Astrocyte (in vitro differentiated cells and primary cell): Measurements from ENCODE around the gene ARMC7. TPM values are rescaled to one million over a fixed set of nuclear protein-coding genes. Genes with fewer than 3 reads are reported as not detected.
A peak's percentile ranks its signal among the peaks of the same experiment; 100 is the strongest.
"Not testable (repeated sequence)": the region's sequence is repeated elsewhere in the genome, so short reads cannot be mapped to it uniquely, and the experiment has no call there.

Source experiments
- DNase-seq: peaks from one replicate; pipeline ENCODE4 v3.0.0-alpha.2; 2010; ENCODE audit warnings: low read depth
- FAIRE-seq: peaks from 2 replicates; lab custom pipeline; 2011; peaks lifted over from hg19 to GRCh38; lab: Jason Lieb, UNC
- H2AFZ ChIP-seq: 2 replicates; pipeline ENCODE4 v1.6.0; 2012; ENCODE audit warnings: low read depth, low read length, inconsistent platforms
- H3K27ac ChIP-seq: 2 replicates; pipeline ENCODE4 v1.5.1; 2011; ENCODE audit warnings: low read depth, low read length, inconsistent platforms
- H3K27me3 ChIP-seq: 2 replicates; pipeline ENCODE4 v1.6.0; 2011; ENCODE audit warnings: low read length, inconsistent platforms; ENCODE audit not compliant: insufficient read depth
- H3K36me3 ChIP-seq: 2 replicates; pipeline ENCODE4 v1.5.1; 2011; ENCODE audit warnings: low read length, inconsistent platforms; ENCODE audit not compliant: insufficient read depth
- H3K4me1 ChIP-seq: 2 replicates; pipeline ENCODE4 v1.5.1; 2011; ENCODE audit warnings: low read length, inconsistent platforms; ENCODE audit not compliant: insufficient read depth
- H3K4me2 ChIP-seq: 2 replicates; pipeline ENCODE4 v1.6.0; 2012; ENCODE audit warnings: low read length, inconsistent platforms
- H3K4me3 ChIP-seq: 2 replicates; pipeline ENCODE4 v1.5.1; 2011; ENCODE audit warnings: low read depth, mild to moderate bottlenecking, low read length, inconsistent platforms; ENCODE audit not compliant: insufficient read depth
- H3K79me2 ChIP-seq: 2 replicates; pipeline ENCODE4 v1.6.0; 2012; ENCODE audit warnings: mild to moderate bottlenecking, low read length, inconsistent platforms; ENCODE audit not compliant: insufficient read depth
- H3K9ac ChIP-seq: 2 replicates; pipeline ENCODE4 v1.6.0; 2012; ENCODE audit warnings: mild to moderate bottlenecking, low read length, inconsistent platforms
- H3K9me3 ChIP-seq: 2 replicates; pipeline ENCODE4 v1.5.1; 2012; ENCODE audit warnings: low read depth, mild to moderate bottlenecking, low read length, inconsistent platforms; ENCODE audit not compliant: insufficient read depth
- H4K20me1 ChIP-seq: 2 replicates; pipeline ENCODE4 v1.6.0; 2012; ENCODE audit warnings: low read length, inconsistent platforms; ENCODE audit not compliant: insufficient read depth
- H3K27ac Mint-ChIP-seq: one replicate; pipeline ENCODE4 v1.8.0; 2021; ENCODE audit warnings: mild to moderate bottlenecking, mixed read lengths; ENCODE audit not compliant: unreplicated experiment
- H3K27me3 Mint-ChIP-seq: one replicate; pipeline ENCODE4 v1.8.0; 2021; ENCODE audit warnings: low read depth, mixed read lengths; ENCODE audit not compliant: unreplicated experiment
- H3K36me3 Mint-ChIP-seq: one replicate; pipeline ENCODE4 v1.8.0; 2021; ENCODE audit warnings: low read depth, mixed read lengths; ENCODE audit not compliant: unreplicated experiment
- H3K4me1 Mint-ChIP-seq: one replicate; pipeline ENCODE4 v1.8.0; 2021; ENCODE audit warnings: low read depth, mixed read lengths; ENCODE audit not compliant: unreplicated experiment
- H3K4me3 Mint-ChIP-seq: one replicate; pipeline ENCODE4 v1.8.0; 2021; ENCODE audit warnings: mild to moderate bottlenecking, moderate library complexity, mixed read lengths; ENCODE audit not compliant: unreplicated experiment
- H3K9me3 Mint-ChIP-seq: one replicate; pipeline ENCODE4 v1.8.0; 2021; ENCODE audit warnings: mild to moderate bottlenecking, mixed read lengths; ENCODE audit not compliant: unreplicated experiment
- CTCF ChIP-seq: IDR thresholded peaks from 2 replicates; pipeline ENCODE4 v1.5.1; 2011; ENCODE audit warnings: low read depth, mild to moderate bottlenecking, inconsistent platforms, low read length, moderate library complexity; ENCODE audit not compliant: insufficient read depth
- EZH2 ChIP-seq: IDR thresholded peaks from 2 replicates; pipeline ENCODE4 v1.6.1; 2012; ENCODE audit warnings: mild to moderate bottlenecking, low read length, inconsistent platforms; ENCODE audit not compliant: insufficient read depth
- total RNA-seq: library from RNA; stranded (reverse); gene quantifications from 2 replicates; pipeline ENCODE4 v1.2.1, GENCODE V29; 2021

Gene ARMC7
- total RNA-seq, 1 donor from 2014 or later: 11.9 TPM

DNA sequence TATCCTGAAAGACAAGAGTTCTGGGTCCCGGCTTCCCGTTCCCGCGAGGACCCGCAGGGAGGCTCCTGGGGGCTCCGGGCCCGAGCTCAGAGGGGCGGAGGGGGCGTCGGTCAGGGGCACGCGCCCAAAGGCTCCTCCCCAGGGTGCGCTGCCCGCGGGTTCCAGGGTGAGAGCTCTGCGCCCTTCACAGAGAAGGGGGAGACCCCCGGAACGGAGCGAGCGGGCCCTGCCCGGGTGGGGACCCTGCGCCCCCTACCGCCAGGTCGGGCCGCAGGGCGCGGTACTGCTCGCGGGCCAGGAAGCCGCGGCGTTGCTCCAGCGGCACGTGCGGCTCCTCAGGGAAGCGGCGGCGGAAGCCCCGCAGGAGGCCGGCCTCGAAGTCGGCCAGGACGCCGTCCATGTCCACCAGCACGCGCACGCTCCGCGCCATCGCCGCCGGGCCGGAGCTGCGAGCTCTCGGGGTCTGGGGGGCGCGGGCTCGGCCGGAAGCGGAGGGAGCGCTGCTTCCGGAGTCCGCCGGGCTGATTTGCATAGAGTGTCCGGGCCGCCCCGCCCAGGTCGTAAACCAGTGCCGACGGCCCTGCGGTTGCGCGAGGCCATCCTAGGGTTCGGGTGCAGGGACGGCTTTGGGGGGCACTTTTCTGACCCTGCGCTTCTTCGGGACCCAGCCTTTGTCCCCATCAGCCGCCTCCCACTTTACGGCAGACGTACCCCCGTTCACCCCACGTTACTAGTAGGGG is 21.7 kb downstream of the ARMC7 start, which contains the start of gene NT5C:
Gene NT5C (minus strand): TSS at position 465 of the 740 bp plus-strand sequence. CDS start 35 bp downstream, at position 430.
- no peaks in the 10 kb centered on the region for H3K27me3 Mint-ChIP-seq
- TF ChIP-seq CTCF: peak; percentile 15
- TF ChIP-seq EZH2: no peak
- no peaks in the 10 kb centered on the region for H3K9me3 Mint-ChIP-seq
- Histone ChIP-seq H2AFZ (peak within 1 kb of the TSS; percentile 96), H3K79me2 (peaks cover 24% of the 10 kb centered on the region), H3K9me3 (no peaks in the 10 kb centered on the region), H3K27me3 (no peaks in the 10 kb centered on the region), H3K36me3 (peaks cover 19% of the 10 kb centered on the region), H3K9ac (peak within 1 kb of the TSS; percentile 89), H3K27ac (peak within 1 kb of the TSS; percentile 63), H4K20me1 (peaks cover 18% of the 10 kb centered on the region), H3K4me3 (peak within 1 kb of the TSS; percentile 73), H3K4me1 (peaks cover 12% of the 10 kb centered on the region), H3K4me2 (peak within 1 kb of the TSS; percentile 88)
- peak within 1 kb of the TSS; percentile 87 for H3K4me3 Mint-ChIP-seq
- peak within 1 kb of the TSS; percentile 93 for H3K27ac Mint-ChIP-seq
- peaks cover 6% of the 10 kb centered on the region for H3K4me1 Mint-ChIP-seq
- H3K36me3 Mint-ChIP-seq: no peaks in the 10 kb centered on the region
- DNase-seq (peak; percentile 52), FAIRE-seq (no peak)

- not testable (repeated sequence) for DNase-seq, H3K27me3 Mint-ChIP-seq
These were observed 22.5 kb downstream of the ARMC7 start for GRCh38 chr17:75132018-75133000.

GRCh38 chr17:75133001-75133400 is 23.2 kb downstream of the ARMC7 start:
- no peak overlapping the region for H3K4me3 ChIP-seq
- no peak overlapping the region for H2AFZ ChIP-seq
- no peaks in the 10 kb centered on the region for H3K27me3 ChIP-seq
- TF ChIP-seq EZH2 (no peak), CTCF (no peak)
- peaks cover 19% of the 10 kb centered on the region for H3K36me3 ChIP-seq
- no peaks in the 10 kb centered on the region for H3K9me3 ChIP-seq
- H3K4me2 ChIP-seq: no peak overlapping the region
- H4K20me1 ChIP-seq: peaks cover 18% of the 10 kb centered on the region
- Mint-ChIP-seq H3K9me3 (no peaks in the 10 kb centered on the region), H3K36me3 (no peaks in the 10 kb centered on the region), H3K4me1 (peaks cover 6% of the 10 kb centered on the region), H3K27ac (no peak overlapping the region), H3K4me3 (no peak overlapping the region), H3K27me3 (no peaks in the 10 kb centered on the region)
- peaks cover 12% of the 10 kb centered on the region for H3K4me1 ChIP-seq
- H3K79me2 ChIP-seq: peaks cover 24% of the 10 kb centered on the region
- FAIRE-seq (no peak), DNase-seq (no peak)
- no peak overlapping the region for H3K9ac ChIP-seq
- no peak overlapping the region for H3K27ac ChIP-seq

More at GRCh38 chr17:75132018-75133000, 22.5 kb downstream of the ARMC7 start:
- peak overlapping the region; percentile 63 for H3K27ac ChIP-seq
- H3K9me3 ChIP-seq, H3K4me1 Mint-ChIP-seq, H3K27me3 ChIP-seq, H3K9me3 Mint-ChIP-seq, H3K36me3 Mint-ChIP-seq, FAIRE-seq: not testable (repeated sequence)
- peaks cover 18% of the 10 kb centered on the region for H4K20me1 ChIP-seq
- peak overlapping the region; percentile 73 for H3K4me3 ChIP-seq
- H3K4me1 ChIP-seq: peaks cover 12% of the 10 kb centered on the region
- peak overlapping the region; percentile 89 for H3K9ac ChIP-seq
- peaks cover 24% of the 10 kb centered on the region for H3K79me2 ChIP-seq
- Mint-ChIP-seq H3K27ac (peak overlapping the region; percentile 93), H3K4me3 (peak overlapping the region; percentile 87)
- H2AFZ ChIP-seq: peak overlapping the region; percentile 96
- H3K36me3 ChIP-seq: peaks cover 19% of the 10 kb centered on the region
- peak overlapping the region; percentile 88 for H3K4me2 ChIP-seq

GRCh38 chr17:75133607-75134347 is 24.0 kb downstream of the ARMC7 start:
- peaks cover 18% of the 10 kb centered on the region for H4K20me1 ChIP-seq
- H3K4me1 Mint-ChIP-seq, DNase-seq, H3K27me3 Mint-ChIP-seq, H3K4me2 ChIP-seq, H3K27ac ChIP-seq, H3K4me3 ChIP-seq, H3K9me3 Mint-ChIP-seq, H3K36me3 Mint-ChIP-seq, H3K9me3 ChIP-seq, H3K4me3 Mint-ChIP-seq, H3K9ac ChIP-seq, H3K27me3 ChIP-seq, FAIRE-seq, H2AFZ ChIP-seq: not testable (repeated sequence)
- peaks cover 23% of the 10 kb centered on the region for H3K36me3 ChIP-seq
- H3K4me1 ChIP-seq: peaks cover 12% of the 10 kb centered on the region
- peaks cover 28% of the 10 kb centered on the region for H3K79me2 ChIP-seq
- peak overlapping the region; percentile 58 for H3K27ac Mint-ChIP-seq
